COLO829 (cell line): ENCODE results near the gene NPIPA5.
"Not testable (repeated sequence)": the region's sequence is repeated elsewhere in the genome, so short reads cannot be mapped to it uniquely, and the experiment has no call there.

ENCODE experiments used
- DNase-seq: peaks from one replicate; pipeline ENCODE4 v3.0.0; 2012; ENCODE audit warnings: low spot score

Gene NPIPA5

DNA sequence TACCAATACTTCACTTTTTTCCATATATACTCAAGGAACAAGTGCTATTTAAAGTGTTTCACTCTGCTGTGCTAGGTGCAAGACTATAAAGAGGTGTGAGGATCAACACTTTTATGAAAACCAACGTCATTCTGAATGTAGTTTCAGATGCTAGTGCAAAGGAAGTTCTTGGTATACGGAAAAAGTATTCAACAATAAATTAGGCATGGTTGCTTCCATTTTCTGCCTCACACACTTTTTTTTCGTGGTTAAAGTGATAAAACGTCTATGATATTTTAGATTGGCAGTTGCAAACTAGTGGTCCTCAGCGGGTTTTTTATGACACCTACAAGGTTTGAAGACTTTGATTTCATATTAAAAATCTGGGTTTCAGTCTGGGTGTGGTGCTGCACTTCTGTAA lies 11.8 kb upstream of the NPIPA5 start:
- not testable (repeated sequence) for DNase-seq

DNA sequence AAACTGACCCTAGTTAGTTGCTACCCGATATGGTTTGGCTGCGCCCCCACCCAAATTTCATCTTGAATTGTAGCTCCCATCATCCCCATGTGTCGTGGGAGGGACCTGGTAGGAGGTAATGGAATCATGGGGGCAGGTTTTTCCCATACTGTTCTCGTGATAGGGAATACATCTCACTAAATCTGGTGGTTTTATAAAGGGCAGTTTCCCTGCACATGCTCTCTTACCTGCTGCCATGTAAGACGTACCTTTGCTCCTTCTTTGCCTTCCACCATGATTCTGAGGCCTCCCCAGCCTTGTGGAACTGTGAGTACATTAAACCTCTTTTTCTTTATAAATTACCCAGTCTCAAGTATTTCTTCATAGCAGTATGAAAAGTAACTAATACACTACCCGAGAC lies 10.0 kb upstream of the NPIPA5 start:
- DNase-seq = not testable (repeated sequence)

DNA sequence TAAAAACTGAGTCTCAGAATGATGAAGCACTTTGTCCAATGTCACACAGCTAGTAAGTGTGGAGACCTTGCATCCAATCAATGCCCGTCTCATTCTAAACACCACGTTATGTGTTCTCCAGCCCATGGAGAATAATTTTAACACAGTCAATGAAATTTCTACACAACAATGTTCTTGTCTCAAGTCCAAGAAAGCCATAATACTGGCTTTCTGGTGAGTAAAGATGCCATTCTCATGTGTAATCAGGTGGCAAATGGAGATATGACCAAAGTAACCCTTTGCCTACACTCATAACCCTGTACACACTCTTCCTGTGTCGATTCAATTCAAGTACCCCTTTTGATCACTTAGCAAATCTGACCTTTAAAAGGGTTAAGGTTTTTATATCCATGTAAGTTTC lies 4.7 kb upstream of the NPIPA5 start:
- not testable (repeated sequence) for DNase-seq

DNA sequence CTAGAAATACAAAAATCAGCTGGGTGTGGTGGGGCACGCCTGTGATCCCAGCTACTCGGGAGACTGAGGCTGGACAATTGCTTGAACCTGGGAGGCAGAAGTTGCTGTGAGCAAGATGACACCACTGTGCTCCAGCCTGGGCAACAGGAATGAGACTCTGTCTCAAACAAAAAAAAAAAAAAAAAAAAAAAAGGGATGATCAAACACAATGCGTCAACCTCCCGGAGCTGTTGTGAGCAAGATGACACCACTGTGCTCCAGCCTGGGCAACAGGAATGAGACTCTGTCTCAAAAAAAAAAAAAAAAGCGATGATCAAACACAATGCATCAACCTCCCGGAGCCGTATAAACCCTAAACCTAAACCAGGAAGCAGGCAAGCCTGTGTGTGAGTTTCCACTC lies 20.6 kb downstream of the NPIPA5 start:
- DNase-seq = not testable (repeated sequence)

DNA sequence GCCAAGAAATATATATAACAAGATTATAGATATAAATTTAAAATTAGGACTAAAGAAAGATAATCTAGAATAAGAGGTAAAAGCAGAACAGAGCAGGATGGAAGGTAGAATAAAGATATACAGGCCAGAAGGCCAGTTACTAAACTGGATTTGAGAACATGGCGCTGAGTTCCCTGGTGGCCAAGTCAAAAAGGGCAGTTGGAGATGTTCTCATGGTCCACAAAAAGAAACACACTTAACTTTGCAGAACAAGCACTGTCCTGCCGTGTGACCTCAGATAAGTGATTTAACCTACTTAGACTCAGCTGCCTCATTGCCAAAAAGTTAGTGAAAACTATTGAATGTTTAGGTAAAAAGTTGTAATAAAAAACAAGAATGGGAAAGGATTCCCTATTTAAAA lies 23.2 kb downstream of the NPIPA5 start:
- DNase-seq = not testable (repeated sequence)

DNA sequence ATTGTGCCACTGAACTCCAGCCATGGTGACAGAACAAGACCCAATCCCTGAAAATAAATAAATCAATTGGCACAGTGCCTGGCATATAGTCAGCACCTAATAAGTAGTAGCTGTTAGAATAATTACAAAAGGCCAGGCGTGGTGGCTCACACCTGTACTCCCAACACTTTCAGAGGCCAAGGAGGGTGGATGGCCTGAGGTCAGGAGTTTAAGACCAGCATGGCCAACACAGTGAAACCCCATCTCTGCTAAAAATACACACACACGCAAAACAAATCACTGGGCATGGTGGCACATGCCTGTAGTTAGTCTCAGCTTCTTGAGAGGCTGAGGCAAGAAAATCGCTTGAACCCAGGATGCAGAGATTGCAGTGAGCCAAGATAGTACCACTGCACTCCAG lies 25.2 kb downstream of the NPIPA5 start:
- not testable (repeated sequence) for DNase-seq

DNA sequence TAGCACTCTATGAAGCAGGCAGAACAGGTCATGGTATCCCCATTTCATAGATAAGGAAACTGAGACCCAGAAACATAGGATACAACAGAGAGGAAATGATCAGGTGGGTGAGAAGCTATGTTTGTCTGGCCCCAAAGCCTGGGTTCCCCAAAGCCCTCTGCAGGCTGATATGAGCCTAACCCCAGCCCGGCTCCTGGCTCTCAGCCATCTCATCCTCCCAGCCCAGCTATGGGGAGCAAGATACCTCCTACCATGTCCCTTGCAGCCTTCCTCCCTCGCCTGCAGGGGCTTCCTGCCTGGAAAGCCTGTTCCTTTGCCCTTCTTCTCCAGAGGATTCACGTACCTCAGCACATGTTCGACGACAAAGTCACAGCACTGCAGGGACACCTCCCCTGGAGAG lies 26.3 kb downstream of the NPIPA5 start:
- DNase-seq = not testable (repeated sequence)

DNA sequence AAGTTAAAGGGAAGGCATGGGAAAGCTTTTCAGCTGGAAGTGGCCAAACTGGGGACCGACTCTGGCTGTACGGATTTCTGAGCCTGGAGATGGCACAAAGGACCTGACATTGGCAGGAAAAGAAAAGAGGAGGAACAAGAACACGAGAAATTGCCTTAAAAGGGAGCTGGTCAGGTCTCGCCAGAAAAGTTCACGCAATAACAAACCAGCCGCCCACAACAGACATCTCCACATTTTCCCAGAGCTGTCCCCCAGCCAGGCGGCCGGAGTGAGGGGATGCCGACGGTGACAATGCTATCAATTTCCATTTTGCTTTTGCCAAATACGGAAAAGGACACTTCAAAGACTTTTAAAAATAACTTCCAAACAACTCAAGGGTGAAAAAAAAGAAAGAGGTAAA lies 26.8 kb downstream of the NPIPA5 start:
- not testable (repeated sequence) for DNase-seq

DNA sequence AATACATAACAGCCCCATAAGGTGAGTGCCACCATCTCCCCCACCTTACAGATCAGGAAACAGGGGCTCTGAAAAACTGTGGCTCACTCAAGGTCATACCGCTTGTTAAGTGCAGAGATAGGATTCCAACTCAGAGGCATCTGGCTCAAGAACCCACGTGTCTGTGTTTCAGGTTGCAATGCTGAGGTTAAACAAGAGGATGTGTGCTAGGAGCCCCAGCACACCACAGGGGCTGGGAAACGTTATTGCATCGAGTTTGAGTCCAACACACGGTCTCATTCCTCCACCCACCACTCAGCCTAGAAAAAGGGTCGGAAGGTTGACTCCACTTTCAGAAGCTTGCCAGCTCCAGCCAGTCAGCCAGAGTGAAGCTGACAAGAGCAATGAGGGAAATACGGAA lies 29.4 kb downstream of the NPIPA5 start:
- DNase-seq = not testable (repeated sequence)

DNA sequence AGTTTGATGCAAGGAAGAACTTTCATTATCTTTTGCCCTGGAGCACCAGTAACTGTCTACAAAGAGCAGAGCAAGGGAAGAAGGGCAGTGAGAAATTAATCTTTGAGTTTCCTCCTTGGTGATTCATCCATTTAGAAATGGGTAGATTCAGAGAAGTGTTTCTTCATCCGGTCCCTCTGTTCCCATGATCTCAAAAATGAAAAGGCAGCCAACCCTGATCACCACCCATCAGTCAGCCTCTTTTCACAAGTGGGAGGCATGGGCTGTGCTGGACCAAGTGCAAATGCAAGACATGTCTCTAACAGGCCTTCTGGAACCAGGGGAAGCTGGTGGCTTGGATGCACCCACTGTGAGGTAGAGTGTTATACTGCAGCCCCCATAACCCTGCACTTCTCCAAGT lies 35.8 kb downstream of the NPIPA5 start:
- DNase-seq = not testable (repeated sequence)

DNA sequence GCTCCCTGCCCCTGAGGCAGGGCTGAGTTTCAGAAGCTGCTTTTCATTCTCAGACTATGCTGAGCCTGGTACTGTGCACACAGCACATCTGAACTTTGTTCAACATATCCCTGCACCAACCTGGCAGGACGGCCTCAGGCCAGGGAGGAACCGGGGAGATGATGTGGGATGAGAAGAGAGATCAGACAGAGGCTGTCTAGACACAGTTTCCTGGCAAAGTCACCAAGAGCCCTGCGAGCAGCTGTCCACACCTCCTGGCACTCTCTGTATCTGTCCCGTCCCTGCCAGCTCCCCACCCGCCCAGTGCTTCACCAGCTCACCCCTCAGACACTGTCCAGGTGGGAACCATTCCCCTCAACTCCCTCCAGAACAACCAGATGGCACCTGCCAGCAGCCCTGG lies 39.1 kb downstream of the NPIPA5 start:
- not testable (repeated sequence) for DNase-seq

DNA sequence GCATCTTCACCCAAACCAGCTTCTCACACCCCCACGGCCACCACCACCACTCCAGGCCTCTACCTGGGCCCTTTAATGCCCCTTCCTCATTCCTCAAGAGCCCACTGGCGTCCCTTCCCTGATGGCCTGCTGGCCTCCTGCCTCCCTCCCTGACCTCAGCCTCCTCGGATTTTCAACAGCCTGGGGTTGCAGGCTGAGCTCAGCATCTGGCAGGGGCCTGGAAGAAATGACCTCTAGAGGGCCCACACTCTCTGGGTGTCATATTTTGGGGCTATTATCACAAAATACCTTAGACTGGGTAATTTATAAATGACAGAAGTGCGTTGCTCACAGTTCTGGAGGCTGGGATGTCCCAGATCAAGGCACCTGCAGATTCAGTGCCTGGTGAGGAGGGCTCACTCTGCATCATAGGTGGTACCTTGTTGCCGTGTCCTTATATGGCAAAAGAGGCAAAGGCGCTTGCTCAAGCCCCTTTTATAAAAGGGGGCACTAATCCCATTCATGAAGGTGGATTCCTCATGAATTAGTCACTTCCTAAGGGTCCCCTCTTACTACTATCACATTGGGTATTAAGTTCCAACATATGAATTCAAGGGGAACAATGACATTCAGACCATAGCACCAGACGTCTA lies 40.0 kb downstream of the NPIPA5 start:
- not testable (repeated sequence) for DNase-seq

DNA sequence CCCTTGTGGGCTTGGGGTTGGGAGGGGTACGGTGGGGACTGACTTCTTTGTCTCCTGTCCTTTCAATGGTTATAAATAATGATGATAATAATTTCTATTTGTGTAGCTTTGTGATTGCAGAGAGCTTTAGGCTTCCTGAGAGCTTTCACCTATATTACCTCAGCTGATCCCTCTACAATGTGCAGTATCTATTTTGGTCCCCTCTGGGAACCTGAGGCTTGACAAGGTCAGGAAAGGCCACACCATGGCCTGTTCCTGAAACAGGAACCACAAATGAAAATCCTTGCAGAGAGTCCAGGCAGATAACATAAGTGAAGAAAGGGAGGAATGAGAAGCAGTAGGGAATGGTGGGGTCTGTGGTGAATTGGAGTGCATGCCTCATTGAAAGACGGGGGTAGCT lies 42.5 kb downstream of the NPIPA5 start:
- not testable (repeated sequence) for DNase-seq

DNA sequence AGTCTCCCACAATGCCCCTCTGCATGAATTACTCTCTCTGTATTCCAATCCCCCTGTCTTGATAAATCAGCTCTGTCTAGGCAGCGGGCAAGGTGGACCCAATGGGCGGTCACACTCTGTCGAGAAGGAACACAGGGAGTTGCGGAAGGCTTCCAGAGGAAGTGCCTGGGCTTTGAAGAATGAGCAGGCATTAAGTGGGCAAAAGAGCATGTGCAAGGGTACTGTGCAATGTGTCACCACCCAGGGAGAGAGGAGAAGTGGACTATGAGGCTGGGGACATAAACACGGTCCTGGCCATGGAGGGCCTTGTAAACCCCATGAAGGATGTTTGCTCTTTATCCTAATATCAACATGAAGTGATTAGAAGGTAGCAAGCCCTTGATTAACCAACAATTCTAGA lies 44.1 kb downstream of the NPIPA5 start:
- not testable (repeated sequence) for DNase-seq

DNA sequence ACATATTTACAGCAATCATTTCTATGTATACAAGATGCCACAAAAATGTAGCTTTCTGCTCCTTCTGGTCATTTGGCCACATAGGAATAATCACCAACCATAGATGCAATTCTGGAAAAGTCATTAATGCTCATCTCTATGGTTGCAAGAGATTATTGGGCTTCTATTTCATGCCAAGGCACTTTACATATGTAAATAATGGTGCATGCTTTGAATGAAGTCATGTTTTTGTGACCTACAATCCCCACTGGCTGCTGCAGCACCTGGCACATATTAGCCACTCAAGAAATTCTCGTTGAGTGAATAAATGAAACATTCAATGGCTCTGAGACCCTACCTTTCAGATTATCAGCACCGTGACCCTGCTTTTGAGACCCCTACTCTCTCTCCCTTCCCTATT lies 47.1 kb downstream of the NPIPA5 start:
- DNase-seq = not testable (repeated sequence)

DNA sequence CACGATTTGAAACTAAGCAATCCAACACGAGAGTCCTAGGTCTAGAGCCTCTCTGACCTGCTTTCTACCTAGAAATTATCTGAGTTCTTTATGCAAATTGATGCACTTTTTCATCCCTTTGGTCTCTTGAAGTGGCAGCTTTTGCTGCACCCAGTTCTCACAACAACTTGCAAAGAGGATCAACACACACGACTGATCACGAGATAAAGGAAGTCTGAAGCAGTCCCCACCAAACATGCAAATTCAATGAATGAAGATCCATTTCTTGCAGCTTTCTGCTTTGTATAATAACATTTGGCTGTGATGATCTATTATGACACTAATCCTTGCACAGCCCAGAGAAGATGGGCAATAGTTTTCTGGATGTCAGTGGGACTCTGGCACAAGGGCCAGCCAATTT lies 53.1 kb downstream of the NPIPA5 start:
- DNase-seq = not testable (repeated sequence)

DNA sequence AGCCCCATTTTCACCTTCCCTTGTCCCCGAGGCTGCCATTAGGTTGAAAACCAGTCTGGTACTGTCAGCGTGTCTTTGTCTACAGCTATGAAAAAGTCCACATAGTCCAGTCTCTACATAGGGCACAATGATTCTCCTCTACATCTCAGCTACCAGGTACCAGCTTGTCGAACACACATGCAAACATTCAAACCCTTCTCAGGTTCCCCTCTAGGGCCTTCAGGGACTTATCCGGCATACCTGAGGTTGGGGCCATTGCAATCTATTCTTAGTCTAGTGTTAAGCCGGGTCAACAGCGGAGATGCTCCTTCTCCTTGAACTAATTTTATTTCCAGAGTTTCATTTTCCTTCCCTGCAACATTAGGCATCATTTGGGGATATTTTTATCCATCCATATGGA lies 54.7 kb downstream of the NPIPA5 start:
- not testable (repeated sequence) for DNase-seq

DNA sequence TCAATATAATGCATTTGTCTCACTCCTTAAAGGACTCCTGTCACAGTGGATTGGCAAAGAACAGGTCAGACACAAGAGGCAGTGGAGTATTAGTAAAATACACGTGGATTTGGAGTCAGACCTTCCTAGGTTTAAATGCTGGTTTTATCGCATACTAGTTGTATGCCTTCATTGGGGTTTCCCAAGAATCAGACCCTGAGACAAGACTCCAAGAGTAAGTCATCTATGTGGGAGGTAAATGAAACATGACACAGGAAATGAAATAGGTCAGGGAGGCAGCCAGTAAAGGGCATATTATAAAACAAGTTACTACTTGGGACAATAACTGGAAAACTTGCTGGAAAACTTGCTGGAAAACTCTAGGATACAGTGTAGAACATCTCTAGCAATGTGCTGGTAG lies 56.9 kb downstream of the NPIPA5 start:
- DNase-seq = not testable (repeated sequence)

DNA sequence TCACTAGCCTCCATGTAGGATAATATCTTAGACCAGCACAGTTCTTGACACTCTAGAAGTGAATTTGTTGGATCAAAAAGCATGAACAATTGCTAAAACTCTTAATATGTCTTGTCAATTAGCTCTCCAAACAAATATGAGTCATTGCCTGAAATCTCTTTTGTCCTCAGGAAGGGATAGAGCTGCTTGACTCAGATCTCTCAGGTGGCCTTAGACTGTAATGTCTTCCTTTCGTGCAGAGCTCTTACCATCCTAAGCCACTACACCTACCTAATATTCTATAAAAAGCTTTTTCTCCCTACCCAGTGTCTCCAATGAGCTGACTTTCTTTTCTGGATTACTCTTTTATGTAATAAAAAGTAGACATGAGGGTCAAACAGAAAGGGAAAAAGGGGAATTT lies 63.5 kb downstream of the NPIPA5 start:
- not testable (repeated sequence) for DNase-seq
